Skeletal muscle tissue (tissue), 4 donors: Measurements from ENCODE around the gene SYNE1. TPM values are rescaled to one million over a fixed set of nuclear protein-coding genes. Genes with fewer than 3 reads are reported as not detected.

Experiments
- H3K27ac ChIP-seq: one replicate; pipeline ENCODE4 v1.7.0; 2013; ENCODE audit warnings: mild to moderate bottlenecking, low read depth, low read length, inconsistent platforms
- H3K27me3 ChIP-seq, 3 donors: one replicate each; pipeline ENCODE4 v1.7.0; 2013; ENCODE audit warnings: low read length in 3 of 3; ENCODE audit not compliant: control insufficient read depth in 3 of 3, insufficient read depth in 3 of 3
- H3K36me3 ChIP-seq, 3 donors: one replicate each; pipeline ENCODE4 v1.7.0; 2013; ENCODE audit warnings: low read length in 3 of 3; ENCODE audit not compliant: control insufficient read depth in 3 of 3, insufficient read depth in 3 of 3
- H3K4me1 ChIP-seq, 3 donors: one replicate each; pipeline ENCODE4 v1.7.0; 2013; ENCODE audit warnings: low read length in 3 of 3, mild to moderate bottlenecking in 3 of 3; ENCODE audit not compliant: control insufficient read depth in 3 of 3, insufficient read depth in 3 of 3
- H3K4me3 ChIP-seq, 3 donors: one replicate each; pipeline ENCODE4 v1.7.0; 2013; ENCODE audit warnings: low read length in 3 of 3
- H3K9ac ChIP-seq, 3 donors: one replicate each; pipeline ENCODE4 v1.7.0; 2013; ENCODE audit warnings: low read length in 3 of 3, mild to moderate bottlenecking in 3 of 3, moderate library complexity in 2 of 3, low read depth in 1 of 3
- H3K9me3 ChIP-seq, 3 donors: one replicate each; pipeline ENCODE4 v1.7.0; 2013; ENCODE audit warnings: low read length in 3 of 3; ENCODE audit not compliant: control insufficient read depth in 3 of 3
- total RNA-seq: library from RNA; depleted of rRNA; stranded (reverse); fragments of >200 nt; gene quantifications from one replicate; pipeline ENCODE4 v1.2.3, GENCODE V29; 2014
- donor health status: Osteomylitis.

The SYNE1 gene
- total RNA-seq, 1 donor from 2014 or later = 195 TPM

DNA sequence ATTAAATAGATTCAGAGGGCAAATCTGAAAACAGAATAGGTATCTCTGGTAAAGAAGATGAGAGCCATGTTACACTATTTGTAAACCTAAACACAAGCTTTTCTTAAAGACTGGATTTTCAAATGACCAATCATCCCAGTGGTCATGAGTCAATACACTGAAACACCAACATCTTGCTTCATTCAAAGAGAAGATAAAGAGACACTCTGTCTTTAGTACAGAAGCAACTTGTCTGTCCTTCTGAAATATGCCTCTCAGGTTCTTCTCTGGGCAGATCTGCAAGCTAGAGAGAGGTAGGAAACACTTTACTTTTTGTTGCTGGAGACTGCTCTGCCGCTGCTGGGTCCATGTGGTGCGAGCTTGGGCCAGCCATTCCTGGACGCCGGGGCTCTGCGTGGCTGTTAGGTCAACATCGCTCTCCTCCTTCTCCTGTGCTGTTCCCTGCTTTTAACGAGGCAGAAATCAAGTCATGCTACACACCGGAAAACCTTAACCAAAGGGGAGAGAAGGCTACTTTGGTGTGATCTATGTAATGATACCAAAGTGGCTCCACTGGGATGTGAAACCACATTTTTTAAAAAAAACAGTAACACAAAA, 368.2 kb downstream of the SYNE1 start:
- H3K9ac ChIP-seq = no peak overlapping the region
- no peaks in the 10 kb centered on the region for H3K9me3 ChIP-seq
- peaks cover 37 to 42% (median 39%) of the 10 kb centered on the region in 3 donors for H3K4me1 ChIP-seq
- no peaks in the 10 kb centered on the region for H3K27me3 ChIP-seq
- H3K27ac ChIP-seq = no peak overlapping the region
- no peak overlapping the region for H3K4me3 ChIP-seq
- H3K36me3 ChIP-seq = peaks cover 0 to 4% (median 3%) of the 10 kb centered on the region in 3 donors

DNA sequence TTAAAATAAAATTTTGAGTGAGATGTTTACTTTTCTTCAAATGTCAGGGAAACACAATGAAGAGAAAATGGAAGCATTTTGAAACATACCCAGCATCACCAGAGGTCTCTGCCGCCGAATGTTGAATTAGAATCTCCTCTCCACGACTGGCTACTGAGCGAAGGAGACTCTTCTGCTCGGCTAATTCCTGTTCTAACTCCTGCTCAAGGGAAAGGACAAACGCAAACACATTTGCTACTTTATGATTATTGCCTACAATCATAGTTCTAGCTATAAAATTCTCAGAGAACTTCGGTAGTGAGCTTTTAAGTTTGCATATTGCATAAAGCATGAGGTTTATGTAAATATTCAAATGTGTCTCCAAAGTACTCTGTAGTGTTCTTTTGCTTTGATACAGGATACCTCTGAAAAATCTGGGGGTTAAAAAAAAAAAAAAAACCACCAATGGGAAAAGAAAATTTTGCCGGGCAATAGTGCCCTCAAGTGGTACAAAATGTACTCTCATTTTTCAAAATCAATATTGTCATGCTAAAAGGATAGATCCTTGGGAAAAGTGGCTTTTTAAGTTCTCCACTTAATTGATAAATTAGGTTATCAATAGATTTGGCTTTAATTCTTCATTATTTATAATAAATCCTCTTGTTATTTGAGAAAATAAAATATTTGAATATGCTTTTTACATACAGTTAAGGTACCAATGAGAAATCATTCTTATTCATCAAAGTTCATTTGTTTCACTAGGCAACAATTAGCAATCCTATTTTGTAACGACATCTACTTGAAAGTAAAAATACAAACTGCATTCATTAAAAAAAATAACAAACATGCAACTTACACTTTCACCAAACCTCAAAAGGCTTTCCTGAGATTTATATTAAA, 369.0 kb downstream of the SYNE1 start:
- H3K9ac ChIP-seq = peak overlapping the region in 1 of 3 donors; percentile 27
- peaks cover 30 to 37% (median 32%) of the 10 kb centered on the region in 3 donors for H3K4me1 ChIP-seq
- H3K4me3 ChIP-seq = peak overlapping the region in 1 of 3 donors; percentile 34
- no peaks in the 10 kb centered on the region for H3K9me3 ChIP-seq
- peaks cover 0 to 4% (median 3%) of the 10 kb centered on the region in 3 donors for H3K36me3 ChIP-seq
- H3K27ac ChIP-seq = no peak overlapping the region
- no peaks in the 10 kb centered on the region for H3K27me3 ChIP-seq

DNA sequence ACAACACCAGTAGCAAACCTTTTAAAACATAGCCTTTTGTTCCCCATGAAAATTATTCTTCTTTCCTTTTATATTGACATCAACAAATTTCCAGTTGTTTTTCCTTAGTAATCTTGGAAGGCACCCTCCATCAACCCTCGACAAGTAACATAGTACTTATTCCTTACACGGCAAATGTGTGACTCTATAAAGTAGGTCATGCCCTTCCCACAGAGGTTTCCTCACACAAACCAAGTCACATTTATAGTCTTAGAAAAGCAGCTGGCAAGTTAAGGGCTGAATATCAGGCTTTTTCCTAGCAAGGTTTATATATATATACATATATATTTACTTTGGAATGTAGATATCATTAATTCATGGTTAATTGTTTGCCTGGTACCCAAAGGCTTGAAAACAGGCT, 371.5 kb downstream of the SYNE1 start:
- H3K9me3 ChIP-seq = no peaks in the 10 kb centered on the region
- H3K9ac ChIP-seq = no peak overlapping the region
- H3K4me3 ChIP-seq = no peak overlapping the region
- peaks cover 13 to 20% (median 16%) of the 10 kb centered on the region in 3 donors for H3K4me1 ChIP-seq
- no peaks in the 10 kb centered on the region for H3K27me3 ChIP-seq
- peaks cover 5 to 11% (median 7%) of the 10 kb centered on the region in 3 donors for H3K36me3 ChIP-seq
- H3K27ac ChIP-seq = no peak overlapping the region

GRCh38 chr6:152263582-152263981, 373.6 kb downstream of the SYNE1 start:
- Histone ChIP-seq H3K4me3 (no peak overlapping the region), H3K9me3 (no peaks in the 10 kb centered on the region), H3K27ac (no peak overlapping the region), H3K4me1 (peaks cover 13 to 20% (median 18%) of the 10 kb centered on the region in 3 donors), H3K9ac (no peak overlapping the region), H3K36me3 (peaks cover 5 to 19% (median 15%) of the 10 kb centered on the region in 3 donors), H3K27me3 (no peaks in the 10 kb centered on the region)

DNA sequence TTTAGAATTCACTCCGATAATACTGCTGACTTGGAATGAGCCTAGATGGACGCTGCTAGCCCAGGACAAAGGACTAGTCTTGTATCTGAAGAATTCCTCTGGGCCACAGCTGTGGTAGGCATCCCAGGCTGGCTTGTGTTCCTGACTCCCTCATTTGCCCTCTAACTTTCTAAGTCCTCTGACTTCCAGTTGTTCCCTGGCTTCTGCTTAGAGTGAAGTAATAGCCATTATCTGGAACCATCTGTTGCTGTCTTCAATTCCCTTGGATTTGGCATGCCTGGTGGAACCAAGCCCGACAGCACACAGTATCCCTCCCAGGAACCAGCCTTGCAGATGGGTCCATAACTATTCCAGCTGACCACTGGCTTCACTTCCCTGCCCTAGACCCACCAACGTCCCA, 376.0 kb downstream of the SYNE1 start:
- Histone ChIP-seq H3K36me3 (peaks cover 7 to 27% (median 19%) of the 10 kb centered on the region in 3 donors), H3K27ac (peak overlapping the region; percentile 71), H3K9me3 (no peaks in the 10 kb centered on the region), H3K4me1 (peaks cover 13 to 16% (median 14%) of the 10 kb centered on the region in 3 donors), H3K4me3 (peak overlapping the region in 2 of 3 donors; percentile 57 to 60), H3K9ac (peak overlapping the region; percentile 7 to 68 (median 48)), H3K27me3 (no peaks in the 10 kb centered on the region)

- H3K36me3 ChIP-seq = peaks cover 21 to 35% (median 32%) of the 10 kb centered on the region in 3 donors
- H3K27me3 ChIP-seq = no peaks in the 10 kb centered on the region
- no peak overlapping the region for H3K4me3 ChIP-seq
- peaks cover 13 to 16% (median 14%) of the 10 kb centered on the region in 3 donors for H3K4me1 ChIP-seq
- no peak overlapping the region for H3K27ac ChIP-seq
- H3K9me3 ChIP-seq = no peaks in the 10 kb centered on the region
- no peak overlapping the region for H3K9ac ChIP-seq
Observed at GRCh38 chr6:152259234-152259633, 377.9 kb downstream of the SYNE1 start.

DNA sequence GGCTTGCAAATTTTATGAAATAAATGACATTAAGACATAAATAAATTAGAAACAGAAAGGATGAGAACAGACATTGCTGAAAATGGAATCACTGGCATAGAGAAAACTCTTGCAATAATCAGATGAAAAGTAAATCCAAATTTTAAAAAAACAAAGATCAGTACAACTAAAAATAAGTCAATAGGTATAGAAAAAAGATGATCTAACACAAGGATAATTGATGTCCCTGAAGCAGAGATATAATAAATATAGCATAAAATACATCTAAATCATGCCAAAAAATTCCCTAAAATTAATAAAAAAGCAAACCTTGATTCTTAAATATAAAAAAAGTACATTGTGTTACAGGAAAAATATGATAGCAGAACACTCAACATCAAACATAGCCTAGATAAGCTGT, 379.6 kb downstream of the SYNE1 start:
- H3K27ac ChIP-seq = no peak overlapping the region
- peaks cover 21 to 43% (median 38%) of the 10 kb centered on the region in 3 donors for H3K36me3 ChIP-seq
- H3K27me3 ChIP-seq = no peaks in the 10 kb centered on the region
- no peaks in the 10 kb centered on the region for H3K9me3 ChIP-seq
- no peak overlapping the region for H3K9ac ChIP-seq
- H3K4me3 ChIP-seq = no peak overlapping the region
- H3K4me1 ChIP-seq = peaks cover 13 to 16% (median 14%) of the 10 kb centered on the region in 3 donors

DNA sequence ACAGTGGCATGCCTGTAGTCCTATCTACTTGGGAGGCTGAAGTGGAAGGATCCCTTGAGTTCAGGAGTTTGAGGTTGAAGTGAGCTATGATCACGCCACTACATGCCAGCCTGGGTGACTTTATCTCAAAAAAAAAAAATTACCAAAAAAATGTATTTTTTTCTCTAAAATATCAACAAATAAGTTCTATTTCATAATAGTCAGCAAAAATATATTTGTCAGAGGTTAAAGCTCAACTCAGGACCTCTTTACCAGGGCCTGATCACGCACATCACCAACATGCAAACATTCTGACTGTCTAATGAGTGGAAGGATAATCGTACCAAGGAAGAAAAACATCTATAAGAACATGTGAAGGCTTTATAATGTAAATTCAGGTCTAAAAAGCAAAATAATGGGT, 387.0 kb downstream of the SYNE1 start:
- Histone ChIP-seq H3K4me1 (peaks cover 14 to 27% (median 23%) of the 10 kb centered on the region in 3 donors), H3K36me3 (peaks cover 7 to 31% (median 21%) of the 10 kb centered on the region in 3 donors), H3K4me3 (no peak overlapping the region), H3K27ac (no peak overlapping the region), H3K9me3 (no peaks in the 10 kb centered on the region), H3K9ac (no peak overlapping the region), H3K27me3 (no peaks in the 10 kb centered on the region)

DNA sequence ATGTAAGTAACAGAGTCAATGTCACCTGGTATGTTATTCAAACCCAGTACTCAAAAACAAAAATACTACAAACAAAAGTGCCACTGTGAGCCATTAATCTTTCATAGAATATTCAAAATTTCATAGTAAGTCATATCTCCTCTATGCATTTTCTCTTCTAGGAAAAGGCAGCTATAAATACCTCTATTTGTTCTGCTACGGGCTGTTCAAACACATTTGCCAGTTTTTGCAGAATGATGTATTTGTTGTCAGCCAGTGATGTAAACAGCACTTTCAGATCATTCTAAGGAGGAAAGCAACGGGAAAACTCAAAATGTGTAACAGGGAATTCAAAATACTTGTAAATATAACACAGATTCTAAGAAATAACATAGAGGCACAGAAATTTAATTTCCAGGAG, 388.2 kb downstream of the SYNE1 start:
- Histone ChIP-seq H3K9ac (no peak overlapping the region), H3K9me3 (no peaks in the 10 kb centered on the region), H3K27ac (no peak overlapping the region), H3K27me3 (no peaks in the 10 kb centered on the region), H3K36me3 (peaks cover 0 to 28% (median 10%) of the 10 kb centered on the region in 3 donors), H3K4me3 (no peak overlapping the region), H3K4me1 (peaks cover 19 to 30% (median 26%) of the 10 kb centered on the region in 3 donors)
